ENCODE measurements around the gene UBE2F.
"Not testable (repeated sequence)": the region's sequence is repeated elsewhere in the genome, so short reads cannot be mapped to it uniquely, and the experiment has no call there.

Gene UBE2F

DNA sequence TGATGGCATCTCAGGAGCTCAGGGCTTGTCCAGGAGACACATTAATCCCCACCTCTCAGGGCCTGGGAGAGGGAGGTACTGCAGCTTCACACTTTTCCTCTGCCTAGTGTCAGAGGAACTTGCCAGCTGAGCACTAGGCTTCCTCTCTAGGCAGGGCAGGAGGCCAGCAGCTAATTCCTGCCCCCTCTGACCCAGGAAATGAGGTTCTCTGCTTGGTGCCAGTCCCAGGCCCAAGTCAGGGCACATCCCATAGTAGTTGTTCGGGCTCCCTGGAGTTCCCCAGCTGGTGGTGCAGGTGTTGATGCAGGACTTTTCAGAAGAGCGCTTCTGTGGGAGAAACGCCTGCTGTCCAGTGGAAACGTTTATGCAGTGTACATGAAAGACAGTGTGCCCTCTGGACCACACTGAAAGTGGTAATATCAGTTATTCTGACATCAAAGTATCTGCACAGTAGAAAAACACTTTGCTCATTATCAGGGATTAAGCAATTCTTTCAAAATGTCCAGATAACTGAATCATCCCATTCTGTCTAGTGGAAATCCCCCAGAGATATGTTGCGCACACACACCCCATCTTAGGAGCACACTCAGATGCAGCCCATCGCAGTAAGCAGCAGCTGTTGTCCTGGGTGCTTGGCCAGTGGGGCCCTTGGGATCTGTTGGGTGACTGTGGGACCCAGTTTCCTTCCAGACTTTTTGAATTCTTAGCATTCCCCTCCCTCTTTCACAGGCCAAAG is 76.2 kb downstream of the UBE2F start:
- DNase-seq (ENCODE audit: low read depth in 3 of 3, low spot score in 1 of 3) = no peak

DNA sequence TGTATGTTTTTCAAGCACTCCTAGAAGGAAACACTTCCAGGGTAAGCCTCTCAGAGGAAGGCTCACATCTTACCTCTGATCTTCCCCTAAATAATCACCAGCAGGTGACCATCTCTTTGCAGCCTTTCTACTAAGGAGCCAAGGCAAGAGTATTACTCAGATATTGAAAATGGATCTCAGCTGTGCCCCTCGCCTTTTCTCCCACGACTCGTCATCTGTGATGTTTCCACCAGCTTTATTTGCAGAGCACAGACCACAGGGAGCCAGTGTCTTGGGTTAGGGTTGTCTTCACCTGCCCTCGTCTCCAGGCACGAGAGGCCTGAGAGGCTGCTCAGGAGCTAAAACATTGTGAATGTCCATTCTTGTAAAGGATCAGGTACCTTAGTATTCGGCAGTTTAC is 77.0 kb downstream of the UBE2F start:
- no peak for DNase-seq (ENCODE audit: low read depth in 3 of 3, low spot score in 1 of 3)

DNA sequence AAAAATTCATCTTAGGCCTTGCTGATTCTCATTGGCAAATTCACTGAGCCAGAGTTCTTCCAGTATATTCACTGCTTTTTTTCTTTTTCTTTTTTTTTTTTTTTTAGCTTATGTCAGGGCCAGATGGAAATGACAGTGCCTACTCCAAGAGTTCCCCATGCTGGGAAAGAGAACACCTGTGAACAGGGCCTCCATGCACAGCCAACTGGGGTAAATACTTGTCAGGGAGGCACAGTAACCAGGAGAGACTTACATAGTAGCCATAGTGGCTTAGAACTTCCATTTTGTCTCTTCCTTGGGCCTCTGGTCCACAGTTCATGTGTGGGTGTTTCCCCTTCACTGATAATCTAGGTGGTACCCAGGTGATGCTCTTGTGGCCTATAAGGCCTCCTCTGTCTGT is 78.8 kb downstream of the UBE2F start:
- no peak for DNase-seq (ENCODE audit: low read depth in 3 of 3, low spot score in 1 of 3)

DNA sequence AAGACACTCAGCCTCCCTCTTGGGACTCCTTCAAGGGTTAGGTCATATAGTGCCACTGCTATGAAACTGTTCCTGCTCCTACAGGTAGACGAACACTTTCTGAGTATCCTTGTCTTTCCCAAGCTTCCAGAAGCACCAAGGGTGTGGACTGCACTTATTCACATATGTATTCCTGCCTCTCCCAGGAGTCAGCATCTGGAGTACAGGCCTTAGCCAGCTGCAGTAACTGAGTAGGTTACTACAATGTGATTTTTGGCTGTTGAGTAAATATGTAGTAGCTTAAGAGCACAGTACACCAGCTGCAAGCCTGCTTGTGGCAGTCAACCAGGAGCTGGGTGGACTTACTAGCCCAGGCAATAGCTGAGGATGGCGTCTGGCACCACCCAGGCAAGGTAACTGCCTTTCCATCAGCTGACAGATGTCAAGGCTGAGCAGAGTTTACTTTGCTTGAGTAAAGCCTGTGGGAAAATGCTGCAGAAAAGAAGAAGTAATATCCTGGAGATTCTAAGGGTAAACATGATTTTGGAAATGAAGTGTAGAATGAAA is 80.0 kb downstream of the UBE2F start:
- no peak for DNase-seq (ENCODE audit: low read depth in 3 of 3, low spot score in 1 of 3)

DNA sequence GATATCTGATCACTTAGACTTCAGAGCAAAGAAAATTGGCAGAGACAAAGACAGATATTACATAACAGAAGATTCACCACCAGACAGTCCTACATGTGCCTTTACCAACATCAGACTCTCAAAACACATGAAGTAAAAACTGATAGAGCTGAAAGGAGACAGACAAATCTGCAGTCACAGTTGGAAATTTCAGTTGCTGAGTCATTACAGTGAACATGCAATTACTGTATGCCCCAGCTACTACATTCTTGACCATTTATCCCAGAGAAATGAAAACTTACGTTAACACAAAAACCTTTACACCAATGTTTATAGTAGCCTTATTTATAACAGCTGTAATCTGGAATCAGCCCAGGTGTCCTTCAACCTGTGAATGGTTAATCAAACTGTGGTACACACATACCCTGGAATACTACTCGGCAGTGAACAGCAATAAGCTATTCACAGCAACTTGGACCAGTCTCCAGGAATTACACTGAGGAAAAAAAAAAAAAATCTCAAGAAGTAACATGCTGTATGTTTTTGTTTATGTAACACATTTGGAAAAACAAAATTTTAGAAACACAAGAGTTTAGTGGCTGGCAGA is 86.5 kb downstream of the UBE2F start:
- no peak for DNase-seq (ENCODE audit: low read depth in 3 of 3, low spot score in 1 of 3)

DNA sequence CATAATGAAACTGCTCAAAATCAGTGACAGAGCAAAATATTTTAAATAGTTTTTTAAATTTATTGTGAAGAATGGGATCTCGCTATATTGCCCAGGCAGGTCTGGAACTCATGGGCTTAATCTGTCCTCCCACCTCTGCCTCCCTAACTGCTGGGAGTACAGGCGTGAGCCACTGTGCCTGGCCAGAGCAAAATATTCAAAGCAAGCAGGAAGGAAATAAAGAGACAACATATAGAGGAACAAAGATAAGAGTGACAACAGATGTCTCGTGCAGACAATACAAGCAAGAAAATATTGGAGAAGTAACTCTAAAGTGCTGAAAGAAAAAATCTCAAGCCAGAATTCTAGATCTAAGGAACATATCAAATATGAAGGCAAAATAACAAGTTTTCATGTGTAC is 89.0 kb downstream of the UBE2F start:
- no peak for DNase-seq (ENCODE audit: low read depth in 3 of 3, low spot score in 1 of 3)

DNA sequence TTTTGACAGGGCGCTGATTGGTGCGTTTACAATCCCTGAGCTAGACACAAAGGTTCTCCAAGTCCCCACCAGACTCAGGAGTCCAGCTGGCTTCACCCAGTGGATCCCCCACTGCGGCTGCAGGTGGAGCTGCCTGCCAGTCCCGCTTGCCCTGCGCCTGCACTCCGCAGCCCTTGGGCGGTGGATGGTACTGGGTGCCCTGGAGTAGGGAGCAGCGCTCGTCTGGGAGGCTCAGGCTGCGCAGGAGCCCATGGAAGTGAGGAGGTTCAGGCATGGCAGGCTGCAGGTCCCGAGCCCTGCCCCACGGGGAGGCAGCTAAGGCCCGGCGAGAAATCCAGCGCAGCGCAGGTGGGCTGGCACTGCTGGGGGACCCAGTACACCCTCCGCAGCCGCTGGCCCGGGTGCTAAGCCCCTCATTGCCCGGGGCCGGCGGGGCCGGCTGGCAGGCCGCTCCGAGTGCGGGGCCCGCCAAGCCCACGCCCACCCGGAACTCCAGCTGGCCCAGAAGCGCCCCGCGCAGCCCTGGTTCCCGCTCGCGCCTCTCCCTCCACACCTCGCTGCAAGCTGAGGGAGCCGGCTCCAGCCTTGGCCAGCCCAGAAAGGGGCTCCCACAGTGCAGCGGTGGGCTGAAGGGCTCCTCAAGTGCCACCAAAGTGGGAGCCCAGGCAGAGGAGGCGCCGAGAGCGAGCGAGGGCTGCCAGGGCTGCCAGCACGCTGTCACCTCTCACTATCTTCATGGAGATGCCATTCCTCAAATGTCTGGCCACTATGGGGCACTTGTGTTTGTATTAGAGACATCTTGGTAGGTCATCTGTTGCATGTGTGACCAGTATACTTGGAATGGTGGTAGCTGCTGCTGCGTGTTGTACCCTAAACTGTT is 91.1 kb downstream of the UBE2F start:
- DNase-seq (ENCODE audit: low read depth in 3 of 3, low spot score in 1 of 3) = not testable (repeated sequence)

DNA sequence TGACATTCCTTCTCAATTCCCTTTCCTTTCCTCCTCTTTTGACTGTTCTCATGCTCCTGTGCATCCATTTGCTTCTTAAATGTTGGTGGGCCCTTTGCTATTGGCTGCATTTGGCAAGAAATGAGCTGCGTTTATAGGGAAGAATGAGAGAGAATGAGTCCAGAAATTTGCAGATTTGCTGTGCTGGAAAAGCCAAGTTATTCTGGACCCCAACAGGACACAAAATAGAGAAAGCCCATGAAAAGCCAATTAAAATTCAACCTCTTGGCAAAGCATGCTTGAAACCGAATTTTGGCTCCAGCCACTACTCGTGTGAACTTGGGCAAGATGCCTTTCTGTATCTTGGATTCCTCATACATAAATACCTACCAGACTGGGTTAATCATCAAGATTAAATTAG is 92.7 kb downstream of the UBE2F start:
- DNase-seq (ENCODE audit: low read depth in 3 of 3, low spot score in 1 of 3) = no peak

DNA sequence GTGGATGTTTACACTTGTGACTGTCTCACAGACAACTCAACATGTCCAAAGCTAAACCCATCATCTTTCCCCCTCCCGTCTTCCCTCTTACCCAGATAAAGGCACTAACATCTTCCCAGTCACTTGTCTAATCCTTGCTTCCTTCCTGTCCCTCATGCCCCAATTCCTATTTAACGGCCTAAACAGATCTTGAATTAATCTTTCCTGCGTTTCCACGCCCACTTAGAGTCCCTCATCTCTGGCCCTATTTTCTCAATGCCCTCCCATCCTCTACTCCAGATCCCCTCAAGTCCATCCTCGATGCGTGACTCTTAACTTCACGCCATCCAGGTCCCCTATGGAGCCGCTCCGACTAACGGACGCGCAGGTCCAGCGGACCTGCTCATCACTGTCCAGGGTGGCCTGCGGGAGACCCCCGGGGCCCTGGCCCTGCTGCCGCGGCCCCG is 93.3 kb downstream of the UBE2F start:
- DNase-seq (ENCODE audit: low read depth in 3 of 3, low spot score in 1 of 3) = no peak

DNA sequence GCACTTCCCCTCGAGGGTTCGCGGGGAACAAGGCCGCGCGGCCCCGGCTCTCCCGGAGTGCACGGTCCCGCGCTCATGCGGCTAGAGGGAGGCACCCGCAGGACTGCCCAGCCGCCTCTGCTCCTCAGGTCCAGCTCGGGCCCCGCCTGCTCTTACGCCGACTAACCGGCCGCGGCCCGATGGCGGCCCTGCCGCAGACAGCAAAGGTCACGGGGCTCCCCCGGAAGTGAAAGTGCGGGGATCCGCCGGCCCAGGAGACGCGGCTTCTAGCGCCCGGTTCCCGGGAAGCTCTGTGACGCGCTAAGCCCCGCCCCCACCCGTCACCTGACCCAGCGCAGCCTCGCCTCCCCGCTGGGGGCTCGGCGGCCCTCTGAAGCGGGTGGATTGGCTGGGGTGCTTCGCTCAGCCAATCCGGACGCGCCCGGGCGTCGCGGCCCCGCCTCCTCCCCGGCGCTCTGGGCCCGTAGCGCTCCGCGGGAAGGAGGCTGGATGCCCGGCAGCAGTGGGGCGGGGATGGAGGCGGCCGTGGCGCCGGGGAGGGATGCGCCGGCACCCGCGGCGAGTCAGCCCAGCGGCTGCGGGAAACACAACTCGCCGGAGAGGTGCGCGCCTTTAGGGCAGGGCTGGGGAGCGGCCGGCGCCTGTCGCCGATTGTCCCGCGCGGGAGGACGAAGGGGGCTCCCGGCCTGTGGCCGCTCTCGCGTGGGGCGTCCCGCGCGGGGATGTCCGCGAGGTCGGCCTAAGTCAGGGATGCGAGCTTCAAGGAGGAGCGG is 93.9 kb downstream of the UBE2F start, which contains the start of gene SCLY:
SCLY (plus strand) TSS at position 460 of the 773 bp plus-strand sequence; CDS start at position 514, 54 bp downstream.
- peak; percentile 89 to 91 (median 90) for DNase-seq (ENCODE audit: low read depth in 3 of 3, low spot score in 1 of 3)

DNA sequence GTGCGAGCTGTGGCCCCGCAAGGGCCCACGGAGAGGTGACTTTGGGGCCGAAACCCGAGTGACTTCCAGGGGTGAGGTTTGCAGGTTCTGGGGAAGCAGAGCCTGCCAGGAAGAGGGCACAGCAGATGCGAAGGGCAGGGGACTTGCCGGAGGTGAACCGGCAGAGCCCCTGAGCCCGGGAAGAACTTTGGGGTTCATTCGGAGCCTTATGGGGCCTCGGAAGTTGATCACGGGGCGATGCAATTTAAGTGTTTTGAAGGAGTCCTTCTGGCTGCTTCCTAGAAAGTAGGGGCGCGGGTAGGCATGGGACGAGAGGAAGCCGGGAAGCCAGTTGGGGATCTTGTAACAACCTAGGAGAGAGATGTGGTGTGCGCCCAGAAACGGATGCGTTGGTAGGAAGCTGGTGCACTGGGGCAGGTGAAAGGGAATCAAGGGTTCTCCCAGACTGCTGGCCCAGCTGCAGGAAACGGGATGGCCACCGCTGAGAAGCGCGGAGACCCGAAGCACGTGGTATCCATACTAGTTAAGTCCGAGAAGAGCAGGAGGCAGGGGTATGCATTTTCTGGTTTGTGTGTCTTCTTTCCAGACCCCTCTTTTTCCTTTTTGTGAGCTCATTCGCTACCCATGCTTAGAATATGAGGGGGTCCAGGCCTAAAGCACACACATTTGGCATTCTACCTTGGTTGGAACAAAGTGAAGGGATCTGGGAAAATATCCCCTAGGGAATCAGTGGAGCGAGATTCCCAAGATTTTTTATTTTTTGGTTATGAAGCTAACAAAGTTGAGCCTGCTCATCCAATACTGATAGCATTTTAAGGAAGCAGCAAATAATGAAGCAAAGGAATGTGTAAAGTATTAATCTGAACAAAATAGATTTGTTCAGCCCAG is 94.7 kb downstream of the UBE2F start:
- no peak for DNase-seq (ENCODE audit: low read depth in 3 of 3, low spot score in 1 of 3)

DNA sequence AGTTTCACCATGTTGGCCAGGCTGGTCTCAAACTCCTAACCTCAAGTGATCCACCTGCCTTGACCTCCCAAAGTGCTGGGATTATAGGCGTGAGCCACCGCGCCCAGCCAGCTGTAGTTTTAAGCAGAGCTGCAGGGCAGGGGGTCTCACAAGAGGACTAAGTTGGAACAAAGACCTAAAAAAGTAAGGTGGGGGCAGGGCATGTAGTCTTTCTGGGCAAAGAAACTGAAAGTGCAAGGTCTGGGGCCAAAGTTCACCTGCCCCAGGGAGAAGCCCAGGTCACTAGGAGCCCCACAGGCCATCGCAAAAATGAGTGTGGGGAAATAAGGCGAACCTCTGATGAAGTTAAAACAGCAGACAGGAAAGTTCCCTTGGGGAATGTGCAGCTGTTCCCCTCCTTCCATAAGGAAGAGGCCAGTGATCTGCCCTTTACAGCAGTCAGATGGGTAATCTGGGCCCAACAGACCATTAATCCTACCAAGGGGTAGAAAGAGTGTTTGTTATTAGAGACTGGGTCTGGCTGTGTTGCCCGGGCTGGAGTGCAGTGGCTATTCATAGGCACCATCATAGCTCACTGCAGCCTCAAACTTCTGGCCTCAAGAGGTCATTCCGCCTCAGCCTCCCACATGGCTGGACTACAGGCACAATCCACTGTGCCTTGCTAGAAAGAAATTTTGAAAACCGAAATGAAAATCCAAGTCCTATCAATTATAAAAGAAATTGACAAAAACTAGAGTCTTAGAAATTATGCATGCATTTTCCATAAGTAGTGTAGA is 96.8 kb downstream of the UBE2F start:
- no peak for DNase-seq (ENCODE audit: low read depth in 3 of 3, low spot score in 1 of 3)

DNA sequence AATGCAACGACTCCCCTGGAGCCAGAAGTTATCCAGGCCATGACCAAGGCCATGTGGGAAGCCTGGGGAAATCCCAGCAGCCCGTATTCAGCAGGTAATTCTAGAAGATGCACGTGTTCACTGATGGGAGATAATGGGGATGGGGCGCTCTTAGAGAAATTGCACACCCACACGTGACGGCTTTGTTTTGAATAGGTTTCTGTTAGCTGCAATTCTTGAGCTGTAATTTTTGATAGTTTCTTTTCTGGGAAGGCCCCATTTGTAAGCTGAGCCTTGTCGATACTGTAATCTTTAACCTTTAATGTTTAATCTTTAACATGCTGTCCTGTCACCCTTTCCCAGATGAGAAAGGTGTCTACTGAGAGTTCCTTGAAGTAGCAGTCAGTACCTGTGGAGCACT is 97.6 kb downstream of the UBE2F start:
- DNase-seq (ENCODE audit: low read depth in 3 of 3, low spot score in 1 of 3) = no peak

DNA sequence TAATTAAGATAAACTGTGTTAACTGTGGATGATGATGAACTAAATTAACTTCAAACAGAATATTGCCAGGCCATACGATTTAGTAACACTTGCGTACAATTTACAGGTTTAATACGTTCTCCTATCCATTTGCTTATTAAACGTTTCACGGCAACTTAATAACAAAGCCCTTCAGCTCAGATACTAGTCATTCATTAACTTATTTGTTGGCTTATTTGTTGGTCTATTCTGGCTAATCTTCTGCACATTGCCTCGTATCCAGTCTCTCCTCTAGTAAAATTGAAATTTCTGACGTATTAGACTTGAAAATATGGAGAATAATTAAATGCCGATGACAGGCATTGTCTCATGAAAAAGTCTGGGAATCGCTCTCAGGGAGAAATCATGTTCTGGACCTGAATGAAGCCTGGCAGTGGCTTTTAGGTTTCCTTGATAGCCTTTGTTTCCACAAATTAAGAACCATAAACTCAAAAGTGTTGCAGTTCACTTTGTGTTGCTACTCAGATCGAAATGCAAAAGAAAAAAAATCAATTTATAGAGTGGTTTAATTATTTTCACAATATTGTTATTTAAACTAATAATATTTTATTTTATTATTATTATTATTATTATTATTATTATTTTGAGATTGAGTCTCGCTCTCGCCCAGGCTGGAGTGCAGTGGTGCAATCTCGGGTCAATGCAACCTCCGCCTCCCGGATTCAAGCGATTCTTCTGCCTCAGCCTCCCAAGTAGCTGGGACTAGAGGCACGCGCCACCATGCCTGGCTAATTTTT is 98.4 kb downstream of the UBE2F start:
- DNase-seq (ENCODE audit: low read depth in 3 of 3, low spot score in 1 of 3) = no peak

DNA sequence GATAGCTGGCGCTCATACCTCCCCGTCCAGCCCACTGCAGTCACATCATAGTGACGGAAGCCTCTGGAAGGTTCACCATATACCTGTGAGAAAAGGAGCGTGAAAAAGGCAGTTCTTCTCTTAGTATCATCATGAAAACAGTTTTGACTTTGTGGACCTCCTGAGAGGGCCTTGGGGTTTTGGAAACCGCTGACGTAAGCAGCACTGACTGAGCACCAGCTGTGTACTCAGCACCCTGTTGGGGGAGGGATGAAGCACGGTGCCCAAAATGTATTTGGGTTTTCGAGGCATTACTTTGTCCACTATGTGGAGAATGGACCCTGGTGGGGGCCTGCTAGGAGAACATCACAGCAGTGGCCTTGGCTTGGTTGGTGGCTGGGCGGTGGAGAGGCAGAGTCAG is 99.4 kb downstream of the UBE2F start:
- DNase-seq (ENCODE audit: low read depth in 3 of 3, low spot score in 1 of 3) = no peak

DNA sequence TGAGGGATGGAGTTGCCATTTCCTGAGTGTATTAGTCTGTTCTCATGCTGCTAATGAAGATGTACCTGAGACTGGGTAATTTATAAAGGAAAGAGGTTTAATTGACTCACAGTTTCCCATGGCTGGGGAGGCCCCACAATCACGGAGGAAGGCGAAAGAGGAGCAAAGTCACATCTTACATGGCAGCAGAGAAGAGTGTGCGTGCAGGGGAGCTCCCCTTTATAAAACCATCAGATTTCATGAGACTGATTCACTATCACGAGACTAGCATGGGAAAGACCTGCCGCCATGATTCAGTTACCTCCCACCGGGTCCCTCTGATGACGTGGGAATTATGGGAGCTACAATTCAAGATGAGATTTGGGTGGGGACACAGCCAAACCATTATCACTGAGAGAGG is 99.9 kb downstream of the UBE2F start:
- DNase-seq (ENCODE audit: low read depth in 3 of 3, low spot score in 1 of 3) = not testable (repeated sequence)

DNA sequence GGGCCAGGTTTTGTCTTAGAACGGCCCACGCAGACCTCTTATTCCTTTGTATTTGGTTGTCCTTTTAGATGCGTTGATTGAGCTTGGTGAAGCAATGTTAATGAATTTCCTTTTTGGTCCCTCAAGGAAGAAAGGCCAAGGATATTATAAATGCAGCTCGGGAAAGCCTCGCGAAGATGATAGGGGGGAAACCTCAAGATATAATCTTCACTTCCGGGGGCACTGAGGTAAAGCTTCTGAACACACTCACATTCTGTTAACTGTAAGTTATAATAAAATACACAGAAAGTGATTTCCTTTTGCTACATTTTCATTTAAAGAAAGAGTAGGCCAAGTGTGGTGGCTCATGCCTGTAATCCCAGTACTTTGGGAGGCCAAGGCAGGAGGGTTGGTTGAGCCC is 101.1 kb downstream of the UBE2F start:
- no peak for DNase-seq (ENCODE audit: low read depth in 3 of 3, low spot score in 1 of 3)

DNA sequence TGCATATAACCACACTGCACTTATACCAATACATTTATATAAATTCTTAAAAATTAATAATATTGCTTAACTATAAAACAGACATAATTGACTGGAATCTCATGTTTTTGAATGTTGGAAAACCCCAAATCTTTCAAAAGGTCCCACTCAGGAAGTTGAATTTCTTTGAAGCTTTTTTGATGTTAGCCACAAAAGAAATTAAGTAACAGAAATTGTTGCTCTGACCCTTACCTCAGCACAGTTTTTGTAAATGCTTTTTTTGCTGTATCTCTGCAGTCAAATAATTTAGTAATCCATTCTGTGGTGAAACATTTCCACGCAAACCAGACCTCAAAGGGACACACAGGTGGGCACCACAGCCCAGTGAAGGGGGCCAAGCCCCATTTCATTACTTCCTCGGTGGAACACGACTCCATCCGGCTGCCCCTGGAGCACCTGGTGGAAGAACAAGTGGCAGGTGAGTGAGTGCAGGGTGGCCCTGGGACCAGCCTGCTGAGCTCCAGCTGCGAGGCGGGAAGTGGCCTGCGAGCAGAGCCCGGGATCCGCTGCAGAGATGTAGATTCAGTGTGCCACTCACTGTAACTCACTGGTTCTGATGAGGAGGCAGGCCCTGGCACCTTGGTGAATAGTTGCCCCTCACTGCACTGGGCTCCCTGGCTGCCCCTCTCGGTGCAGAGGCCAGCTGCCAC is 102.4 kb downstream of the UBE2F start:
- DNase-seq (ENCODE audit: low read depth in 3 of 3, low spot score in 1 of 3) = no peak

All from stimulated activated CD4-positive, alpha-beta T cell treated with anti-CD3 and anti-CD28 coated beads, TNF-alpha, amount 100 ng/mL, for 1 hour (primary cell).